Astrocyte (in vitro differentiated cells and primary cell): ENCODE results near the gene PLS1. TPM values are rescaled to one million over a fixed set of nuclear protein-coding genes. Genes with fewer than 3 reads are reported as not detected.

Experiments
- DNase-seq: peaks from one replicate; pipeline ENCODE4 v3.0.0-alpha.2; 2010; ENCODE audit warnings: low read depth
- FAIRE-seq: peaks from 2 replicates; lab custom pipeline; 2011; peaks lifted over from hg19 to GRCh38; lab: Jason Lieb, UNC
- H2AFZ ChIP-seq: 2 replicates; pipeline ENCODE4 v1.6.0; 2012; ENCODE audit warnings: low read depth, low read length, inconsistent platforms
- H3K27ac ChIP-seq: 2 replicates; pipeline ENCODE4 v1.5.1; 2011; ENCODE audit warnings: low read depth, low read length, inconsistent platforms
- H3K27me3 ChIP-seq: 2 replicates; pipeline ENCODE4 v1.6.0; 2011; ENCODE audit warnings: low read length, inconsistent platforms; ENCODE audit not compliant: insufficient read depth
- H3K36me3 ChIP-seq: 2 replicates; pipeline ENCODE4 v1.5.1; 2011; ENCODE audit warnings: low read length, inconsistent platforms; ENCODE audit not compliant: insufficient read depth
- H3K4me1 ChIP-seq: 2 replicates; pipeline ENCODE4 v1.5.1; 2011; ENCODE audit warnings: low read length, inconsistent platforms; ENCODE audit not compliant: insufficient read depth
- H3K4me2 ChIP-seq: 2 replicates; pipeline ENCODE4 v1.6.0; 2012; ENCODE audit warnings: low read length, inconsistent platforms
- H3K4me3 ChIP-seq: 2 replicates; pipeline ENCODE4 v1.5.1; 2011; ENCODE audit warnings: low read depth, mild to moderate bottlenecking, low read length, inconsistent platforms; ENCODE audit not compliant: insufficient read depth
- H3K79me2 ChIP-seq: 2 replicates; pipeline ENCODE4 v1.6.0; 2012; ENCODE audit warnings: mild to moderate bottlenecking, low read length, inconsistent platforms; ENCODE audit not compliant: insufficient read depth
- H3K9ac ChIP-seq: 2 replicates; pipeline ENCODE4 v1.6.0; 2012; ENCODE audit warnings: mild to moderate bottlenecking, low read length, inconsistent platforms
- H3K9me3 ChIP-seq: 2 replicates; pipeline ENCODE4 v1.5.1; 2012; ENCODE audit warnings: low read depth, mild to moderate bottlenecking, low read length, inconsistent platforms; ENCODE audit not compliant: insufficient read depth
- H4K20me1 ChIP-seq: 2 replicates; pipeline ENCODE4 v1.6.0; 2012; ENCODE audit warnings: low read length, inconsistent platforms; ENCODE audit not compliant: insufficient read depth
- H3K27ac Mint-ChIP-seq: one replicate; pipeline ENCODE4 v1.8.0; 2021; ENCODE audit warnings: mild to moderate bottlenecking, mixed read lengths; ENCODE audit not compliant: unreplicated experiment
- H3K27me3 Mint-ChIP-seq: one replicate; pipeline ENCODE4 v1.8.0; 2021; ENCODE audit warnings: low read depth, mixed read lengths; ENCODE audit not compliant: unreplicated experiment
- H3K36me3 Mint-ChIP-seq: one replicate; pipeline ENCODE4 v1.8.0; 2021; ENCODE audit warnings: low read depth, mixed read lengths; ENCODE audit not compliant: unreplicated experiment
- H3K4me1 Mint-ChIP-seq: one replicate; pipeline ENCODE4 v1.8.0; 2021; ENCODE audit warnings: low read depth, mixed read lengths; ENCODE audit not compliant: unreplicated experiment
- H3K4me3 Mint-ChIP-seq: one replicate; pipeline ENCODE4 v1.8.0; 2021; ENCODE audit warnings: mild to moderate bottlenecking, moderate library complexity, mixed read lengths; ENCODE audit not compliant: unreplicated experiment
- H3K9me3 Mint-ChIP-seq: one replicate; pipeline ENCODE4 v1.8.0; 2021; ENCODE audit warnings: mild to moderate bottlenecking, mixed read lengths; ENCODE audit not compliant: unreplicated experiment
- CTCF ChIP-seq: IDR thresholded peaks from 2 replicates; pipeline ENCODE4 v1.5.1; 2011; ENCODE audit warnings: low read depth, mild to moderate bottlenecking, inconsistent platforms, low read length, moderate library complexity; ENCODE audit not compliant: insufficient read depth
- EZH2 ChIP-seq: IDR thresholded peaks from 2 replicates; pipeline ENCODE4 v1.6.1; 2012; ENCODE audit warnings: mild to moderate bottlenecking, low read length, inconsistent platforms; ENCODE audit not compliant: insufficient read depth
- total RNA-seq: library from RNA; stranded (reverse); gene quantifications from 2 replicates; pipeline ENCODE4 v1.2.1, GENCODE V29; 2021

Gene PLS1
- total RNA-seq, 1 donor from 2014 or later, result 7.8 TPM

- Histone ChIP-seq H3K9me3 (no peaks in the 10 kb centered on the region), H2AFZ (no peak overlapping the region), H3K79me2 (no peaks in the 10 kb centered on the region), H3K9ac (no peak overlapping the region), H3K27me3 (no peaks in the 10 kb centered on the region), H4K20me1 (no peaks in the 10 kb centered on the region), H3K4me3 (no peak overlapping the region), H3K36me3 (no peaks in the 10 kb centered on the region), H3K4me2 (no peak overlapping the region), H3K4me1 (no peaks in the 10 kb centered on the region), H3K27ac (no peak overlapping the region)
- Mint-ChIP-seq H3K4me1 (no peaks in the 10 kb centered on the region), H3K27me3 (no peaks in the 10 kb centered on the region), H3K9me3 (no peaks in the 10 kb centered on the region), H3K36me3 (no peaks in the 10 kb centered on the region), H3K4me3 (no peak overlapping the region), H3K27ac (no peak overlapping the region)
- DNase-seq, result no peak
- TF ChIP-seq CTCF (no peak), EZH2 (no peak)
- FAIRE-seq, result no peak
These were observed 8.7 kb downstream of the PLS1 start for GRCh38 chr3:142604940-142605339.

- Mint-ChIP-seq H3K36me3 (no peaks in the 10 kb centered on the region), H3K9me3 (no peaks in the 10 kb centered on the region), H3K27ac (no peak overlapping the region), H3K27me3 (no peaks in the 10 kb centered on the region), H3K4me3 (no peak overlapping the region), H3K4me1 (no peaks in the 10 kb centered on the region)
- Histone ChIP-seq H2AFZ (no peak overlapping the region), H4K20me1 (no peaks in the 10 kb centered on the region), H3K27ac (no peak overlapping the region), H3K4me3 (no peak overlapping the region), H3K36me3 (no peaks in the 10 kb centered on the region), H3K27me3 (no peaks in the 10 kb centered on the region), H3K4me2 (no peak overlapping the region), H3K4me1 (no peaks in the 10 kb centered on the region), H3K9ac (no peak overlapping the region), H3K79me2 (no peaks in the 10 kb centered on the region), H3K9me3 (no peaks in the 10 kb centered on the region)
- no peak for FAIRE-seq
- TF ChIP-seq CTCF, result no peak
- TF ChIP-seq EZH2, result no peak
- no peak for DNase-seq
These were observed 12.4 kb downstream of the PLS1 start for GRCh38 chr3:142608631-142609030.

DNA sequence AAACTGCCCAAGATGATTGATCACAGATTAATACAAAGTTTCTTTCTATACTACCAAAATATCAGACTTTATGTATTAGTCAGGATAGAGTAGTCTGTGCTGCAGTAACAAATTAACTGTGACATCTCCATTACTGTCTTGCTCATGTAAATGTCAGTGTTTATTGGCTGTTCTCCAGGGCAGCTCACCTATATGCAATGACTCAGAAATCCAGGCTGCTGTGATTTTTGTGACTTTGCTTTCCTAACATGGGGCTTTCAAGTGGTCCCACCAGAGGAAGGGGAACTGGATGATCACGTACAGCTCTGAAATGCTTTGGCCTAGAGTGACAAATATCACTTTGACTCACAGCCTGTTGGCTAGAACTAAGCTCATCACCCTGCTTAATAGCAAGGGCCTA is 12.9 kb downstream of the PLS1 start:
- Histone ChIP-seq H3K79me2 (no peaks in the 10 kb centered on the region), H3K27ac (no peak overlapping the region), H3K4me3 (no peak overlapping the region), H3K4me2 (no peak overlapping the region), H3K27me3 (no peaks in the 10 kb centered on the region), H3K9me3 (no peaks in the 10 kb centered on the region), H4K20me1 (no peaks in the 10 kb centered on the region), H3K9ac (no peak overlapping the region), H2AFZ (no peak overlapping the region), H3K4me1 (no peaks in the 10 kb centered on the region), H3K36me3 (no peaks in the 10 kb centered on the region)
- Mint-ChIP-seq H3K36me3 (no peaks in the 10 kb centered on the region), H3K27ac (no peak overlapping the region), H3K4me1 (no peaks in the 10 kb centered on the region), H3K4me3 (no peak overlapping the region), H3K9me3 (no peaks in the 10 kb centered on the region), H3K27me3 (no peaks in the 10 kb centered on the region)
- DNase-seq, result no peak
- TF ChIP-seq CTCF, result no peak
- no peak for TF ChIP-seq EZH2
- FAIRE-seq, result no peak
